HG02970 (cell line): ENCODE measurements around the gene BMP5.
A peak's percentile ranks its signal among the peaks of the same experiment; 100 is the strongest.

Experiments
- ATAC-seq: cut with Tn5 transposase; IDR thresholded peaks from one replicate; pipeline ENCODE4 v1.9.1; 2021; ENCODE audit warnings: mild to moderate bottlenecking, moderate library complexity, moderate number of reproducible peaks; ENCODE audit not compliant: unreplicated experiment, low FRiP score

BMP5 gene

DNA sequence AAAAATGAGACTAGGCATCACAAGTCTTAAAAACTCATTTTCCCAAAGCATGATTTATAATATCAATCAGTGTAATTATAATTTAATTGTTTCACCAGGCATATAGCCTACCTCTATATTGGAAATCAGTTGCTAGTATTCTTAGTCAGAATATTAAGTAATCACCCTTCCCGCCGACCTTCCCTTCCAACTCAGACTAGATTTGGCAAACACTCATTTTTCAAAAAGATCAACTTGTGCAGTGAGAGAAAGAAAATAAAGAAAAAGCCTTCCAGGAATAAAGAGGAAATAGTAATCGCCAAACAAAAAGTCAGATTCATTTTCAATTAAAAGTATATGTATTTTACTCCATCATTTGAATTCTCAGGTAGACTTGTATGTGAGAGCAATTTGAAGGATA, 1.9 kb upstream of the BMP5 start:
- ATAC-seq: no peak

DNA sequence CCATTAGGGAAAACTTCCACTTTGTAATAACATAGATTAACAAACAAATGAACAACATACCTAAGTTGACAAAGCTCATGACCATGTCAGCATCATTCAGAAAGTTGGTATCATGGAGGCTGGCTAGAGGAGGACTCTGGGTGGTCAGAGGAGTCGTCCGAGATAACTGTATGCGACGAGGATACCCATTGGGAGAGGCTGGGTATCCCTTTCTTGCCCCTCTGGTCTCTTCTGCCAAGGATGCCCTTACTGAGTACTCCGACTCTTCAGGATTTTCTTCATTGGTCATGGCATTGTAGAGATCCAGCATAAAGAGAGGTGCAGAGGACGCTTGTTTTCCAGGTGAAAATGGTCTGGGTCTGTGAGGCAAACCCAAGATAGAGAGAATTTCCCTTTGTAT, 1.1 kb downstream of the BMP5 start:
- ATAC-seq: no peak

DNA sequence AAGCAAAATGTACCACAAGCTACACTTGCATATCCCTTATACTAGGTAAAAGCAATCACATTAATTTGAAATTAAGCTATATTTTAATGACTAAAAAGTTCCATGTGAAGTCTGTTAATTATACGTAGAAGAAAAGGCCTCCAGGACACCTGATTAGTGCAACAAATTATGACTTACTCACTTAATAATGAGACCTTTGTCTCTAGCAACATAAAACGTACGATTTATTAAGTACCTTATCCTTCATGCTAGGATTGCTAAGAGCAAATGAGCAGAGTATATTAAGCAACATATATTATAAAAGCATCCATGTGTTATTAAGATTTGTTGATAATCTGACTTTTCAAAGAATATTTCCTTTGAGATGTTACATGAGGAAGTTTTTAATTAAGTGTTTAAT, 2.5 kb downstream of the BMP5 start:
- no peak for ATAC-seq

GRCh38 chr6:55870181-55870813, 5.1 kb downstream of the BMP5 start:
- ATAC-seq: no peak

- ATAC-seq: no peak
These were observed 5.7 kb downstream of the BMP5 start for GRCh38 chr6:55869674-55870073.

DNA sequence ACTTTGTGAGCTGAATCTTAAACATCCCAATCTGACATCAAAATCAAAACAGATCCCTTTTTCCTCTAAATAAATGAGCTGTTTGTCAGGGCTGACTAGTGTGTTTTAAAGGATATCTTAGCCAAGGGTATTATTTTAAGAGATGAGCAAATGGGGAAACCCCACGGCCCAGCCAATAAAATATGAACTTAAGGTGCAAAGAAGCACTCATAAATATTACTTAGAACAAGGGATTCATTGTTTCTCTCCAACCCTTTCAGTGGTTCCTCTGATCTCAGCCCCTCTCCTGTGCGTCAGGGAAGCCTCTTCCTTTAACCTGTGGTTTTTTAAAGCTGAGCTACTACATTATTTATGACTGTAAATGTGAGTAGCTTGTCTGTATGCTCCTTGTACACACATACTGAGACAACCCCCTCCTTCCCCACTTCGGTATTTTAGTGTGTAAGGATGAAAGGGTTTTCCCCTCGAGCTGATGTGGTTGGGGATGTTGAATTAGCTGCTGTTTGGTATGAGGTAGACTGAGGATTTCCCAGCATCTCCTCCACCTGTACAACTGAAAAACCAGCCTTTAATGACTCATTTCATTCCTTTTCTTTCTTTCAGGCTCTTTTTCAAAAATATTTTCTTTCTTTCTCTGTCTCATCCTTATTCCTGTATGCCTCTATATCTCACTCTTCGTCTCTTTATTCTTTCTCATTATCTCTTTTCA, 6.5 kb downstream of the BMP5 start:
- ATAC-seq: peak; percentile 96

DNA sequence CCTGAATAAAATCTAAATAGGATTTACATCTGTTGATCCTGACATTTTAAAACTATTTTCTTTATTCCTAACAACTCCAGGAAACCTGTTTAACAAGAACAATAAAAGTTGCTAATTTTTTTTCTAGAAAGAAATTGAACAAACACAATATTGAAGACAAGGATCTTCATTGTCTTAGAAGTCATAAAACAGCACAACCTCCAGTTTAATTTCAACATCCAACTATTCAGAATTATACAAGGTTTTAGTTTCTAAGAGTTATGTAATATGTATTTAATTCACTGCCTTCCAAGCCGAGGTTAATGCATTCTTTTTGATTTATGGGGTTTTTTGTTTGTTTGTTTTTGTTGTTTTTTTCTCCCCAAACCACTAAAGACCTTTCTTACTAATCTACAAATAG, 7.2 kb downstream of the BMP5 start:
- ATAC-seq: no peak

GRCh38 chr6:55866128-55866527, 9.3 kb downstream of the BMP5 start:
- no peak for ATAC-seq

DNA sequence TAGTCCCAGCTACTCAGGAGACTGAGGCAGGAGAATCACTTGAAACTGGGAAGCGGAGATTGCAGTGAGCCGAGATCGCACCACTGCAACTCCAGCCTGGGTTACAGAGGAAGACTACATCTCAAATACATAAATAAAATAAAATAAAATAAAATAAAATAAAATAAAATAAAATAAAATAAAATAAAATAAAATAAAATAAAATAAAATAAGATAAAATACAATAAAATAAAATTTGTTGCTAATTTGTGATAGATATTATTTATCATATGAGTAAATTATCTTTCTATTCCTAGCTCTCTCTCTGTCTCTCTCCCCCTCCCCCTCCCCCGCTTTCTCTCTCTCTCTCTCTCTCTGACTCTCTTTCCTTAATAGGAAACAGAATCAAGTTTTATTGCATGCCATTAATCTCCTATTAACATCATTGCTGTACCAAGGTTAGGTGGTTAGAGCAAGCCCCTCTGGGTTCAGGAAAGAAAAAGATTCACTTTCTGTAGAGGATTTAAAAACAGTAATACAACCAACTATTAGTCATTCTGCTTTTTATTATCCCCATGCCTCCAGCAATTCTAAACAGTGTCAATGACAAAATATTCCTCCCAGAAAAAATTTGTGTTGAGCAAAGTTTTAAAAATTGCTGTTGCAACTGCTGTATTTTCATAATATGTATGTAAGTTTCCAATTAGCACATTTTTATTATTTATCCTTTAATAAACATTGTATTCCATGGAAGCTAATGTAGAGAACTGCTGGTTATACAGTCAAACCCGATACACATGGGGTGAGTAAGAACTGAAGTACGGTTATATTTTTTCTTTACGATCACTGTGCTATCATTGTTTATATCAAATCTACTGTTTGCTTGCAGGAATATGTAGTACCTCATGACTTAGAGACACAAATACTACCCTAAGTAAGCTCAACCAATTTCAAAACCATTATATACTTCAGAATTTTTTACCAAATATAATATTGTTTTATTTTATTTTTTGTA, 22.1 kb downstream of the BMP5 start:
- ATAC-seq: no peak

- ATAC-seq: no peak
These were observed 34.0 kb downstream of the BMP5 start for GRCh38 chr6:55841341-55841740.

GRCh38 chr6:55839080-55839479, 36.3 kb downstream of the BMP5 start:
- no peak for ATAC-seq

DNA sequence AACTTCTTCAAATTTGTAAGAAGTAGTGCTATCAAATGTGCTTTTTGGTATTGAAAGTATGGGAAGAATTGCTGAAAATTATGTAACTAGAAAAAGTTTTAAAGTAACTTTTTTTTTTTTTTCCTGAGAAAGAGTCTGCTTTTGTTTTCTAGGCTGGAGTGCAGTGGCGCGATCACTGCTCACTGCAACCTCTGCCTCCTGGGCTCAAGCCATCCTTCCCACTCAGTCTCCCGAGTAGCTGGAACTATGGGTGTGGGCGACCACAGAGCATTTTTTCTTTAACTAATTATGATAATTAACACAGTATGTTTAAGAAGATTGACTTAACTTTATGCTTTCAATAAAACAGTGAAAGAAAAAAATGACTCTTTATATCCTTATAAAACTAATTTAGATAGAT, 38.4 kb downstream of the BMP5 start:
- no peak for ATAC-seq

DNA sequence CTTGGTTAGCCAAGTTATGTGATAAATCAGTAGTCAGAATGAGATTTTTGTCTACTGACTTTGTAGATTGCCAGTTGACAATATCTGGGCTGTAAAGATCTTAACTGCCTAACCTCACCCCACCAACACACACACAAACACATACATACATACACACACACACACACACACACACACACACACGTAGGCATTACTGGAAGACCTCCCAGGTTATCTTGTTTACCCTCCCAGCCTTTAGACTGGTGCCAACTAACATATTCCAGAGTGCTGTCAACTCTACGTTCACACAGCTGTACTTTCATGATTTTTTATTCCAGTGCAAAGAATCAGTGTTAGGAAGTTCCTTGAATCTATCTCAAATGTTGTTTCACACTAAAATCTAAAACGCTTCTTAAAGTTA, 38.9 kb downstream of the BMP5 start:
- no peak for ATAC-seq

DNA sequence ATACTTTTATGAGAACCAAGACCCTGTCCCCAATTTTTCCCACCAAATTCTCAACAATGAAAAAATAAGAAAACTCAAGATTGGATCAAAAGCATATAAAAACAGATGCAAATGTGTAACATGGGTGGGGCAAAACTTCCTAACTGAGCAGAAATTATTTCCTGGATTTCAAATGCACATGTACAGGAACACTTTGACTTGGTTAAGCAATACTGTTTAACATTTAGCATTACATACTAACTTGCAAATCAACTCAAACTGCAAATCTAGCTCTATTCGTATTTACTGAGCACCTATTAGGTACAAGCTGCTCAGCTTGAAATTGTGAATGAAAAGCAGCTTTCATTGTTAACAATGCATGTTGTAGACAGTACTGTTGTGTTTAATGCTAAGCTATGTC, 40.2 kb downstream of the BMP5 start:
- ATAC-seq: no peak

GRCh38 chr6:55833284-55833683, 42.1 kb downstream of the BMP5 start:
- peak; percentile 46 for ATAC-seq

GRCh38 chr6:55827818-55828522, 47.4 kb downstream of the BMP5 start:
- no peak for ATAC-seq

- ATAC-seq: no peak
These were observed 48.4 kb downstream of the BMP5 start for GRCh38 chr6:55826941-55827340.

GRCh38 chr6:55825402-55826051, 49.9 kb downstream of the BMP5 start:
- ATAC-seq: no peak

DNA sequence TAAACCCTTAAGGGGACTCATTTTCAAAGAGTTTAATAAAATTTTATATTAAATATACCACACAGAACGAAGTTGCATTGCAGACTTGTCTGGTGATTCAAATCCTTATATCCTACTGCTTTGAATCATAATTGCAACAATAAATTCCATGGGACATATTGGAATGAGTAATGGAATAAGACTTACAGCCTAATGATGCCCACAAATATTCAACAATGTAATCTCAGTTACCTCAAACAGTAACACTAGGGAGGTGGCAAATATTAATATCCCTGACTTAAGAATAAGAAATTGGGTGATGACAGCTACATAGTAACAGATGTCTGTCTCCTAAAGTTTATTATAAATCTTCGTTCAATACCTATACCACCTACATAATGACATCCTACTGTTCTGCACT, 52.6 kb downstream of the BMP5 start:
- ATAC-seq: no peak

- ATAC-seq: no peak
These were observed 53.4 kb downstream of the BMP5 start for GRCh38 chr6:55822005-55822404.
